SK-N-SH (cell line): ENCODE measurements around the gene RRP8.

Experiments
- CTCF ChIP-seq: fragments of 200-600 bp; sonication (generic); IDR thresholded peaks from 2 replicates; pipeline ENCODE4 v1.6.1; 2017; ENCODE audit warnings: antibody characterized with exemption, mild to moderate bottlenecking, moderate library complexity
- EP300 ChIP-seq, 2 experiments: IDR thresholded peaks; 2 replicates each; pipeline versions ENCODE4 v1.4.0 to v1.6.1; 2012; ENCODE audit warnings: borderline replicate concordance in 1 of 2, low read depth in 1 of 2, low read length in 1 of 2
- GABPA ChIP-seq: IDR thresholded peaks from 2 replicates; pipeline ENCODE4 v1.4.0; 2012; ENCODE audit warnings: low read depth, mild to moderate bottlenecking
- GATA2 ChIP-seq: sonication (generic); formaldehyde crosslinking; IDR thresholded peaks from 2 replicates; pipeline ENCODE4 v1.5.0; 2020; ENCODE audit warnings: mild to moderate bottlenecking, missing genetic modification reagents
- MAX ChIP-seq: IDR thresholded peaks from 2 replicates; pipeline ENCODE4 v1.4.0; 2012; ENCODE audit warnings: low read depth
- MEF2A ChIP-seq: IDR thresholded peaks from 2 replicates; pipeline ENCODE4 v1.4.0; 2012; ENCODE audit warnings: low read depth, borderline replicate concordance
- MXI1 ChIP-seq: IDR thresholded peaks from 2 replicates; pipeline ENCODE4 v1.6.1; 2012; ENCODE audit warnings: mild to moderate bottlenecking, low read depth, low read length, improper control_type of control experiment
- POLR2AphosphoS5 ChIP-seq: IDR thresholded peaks from 2 replicates; pipeline ENCODE4 v1.6.1; 2012; ENCODE audit warnings: low read depth, low read length
- RAD21 ChIP-seq: IDR thresholded peaks from 2 replicates; pipeline ENCODE4 v1.6.1; 2012; ENCODE audit warnings: mild to moderate bottlenecking, low read length
- SMC3 ChIP-seq: IDR thresholded peaks from 2 replicates; pipeline ENCODE4 v1.6.1; 2012; ENCODE audit warnings: low read depth, low read length, improper control_type of control experiment
- TAF1 ChIP-seq: IDR thresholded peaks from 2 replicates; pipeline ENCODE4 v1.6.1; 2012; ENCODE audit warnings: low read depth, mild to moderate bottlenecking, low read length, moderate library complexity, borderline replicate concordance
- TEAD4 ChIP-seq: IDR thresholded peaks from 2 replicates; pipeline ENCODE4 v1.4.0; 2012; ENCODE audit warnings: mild to moderate bottlenecking, borderline replicate concordance; ENCODE audit not compliant: insufficient read depth

GRCh38 chr11:6628526-6628925 lies 25.1 kb upstream of the RRP8 start:
- TF ChIP-seq POLR2AphosphoS5: no peak
- TF ChIP-seq EP300 (IDR thresholded peaks at IDR 0.05; ENCODE audit: borderline replicate concordance in 1 of 2, low read depth in 1 of 2, low read length in 1 of 2): no peak
- no peak for TF ChIP-seq GABPA
- no peak for TF ChIP-seq GATA2 (CRISPR knock-in tag)
- TF ChIP-seq CTCF: no peak
- TF ChIP-seq SMC3: no peak
- TF ChIP-seq MXI1: no peak
- TF ChIP-seq RAD21: no peak
- TF ChIP-seq MEF2A: no peak
- TF ChIP-seq TEAD4: no peak
- TF ChIP-seq MAX: no peak
- no peak for TF ChIP-seq TAF1
